Kidney tubule cell (primary cell): Measurements from ENCODE around the gene FAM234B.
A peak's percentile ranks its signal among the peaks of the same experiment; 100 is the strongest.

Experiments
- DNase-seq: peaks from one replicate; pipeline ENCODE4 v3.0.0-alpha.2; 2018; ENCODE audit warnings: low spot score

FAM234B gene

DNA sequence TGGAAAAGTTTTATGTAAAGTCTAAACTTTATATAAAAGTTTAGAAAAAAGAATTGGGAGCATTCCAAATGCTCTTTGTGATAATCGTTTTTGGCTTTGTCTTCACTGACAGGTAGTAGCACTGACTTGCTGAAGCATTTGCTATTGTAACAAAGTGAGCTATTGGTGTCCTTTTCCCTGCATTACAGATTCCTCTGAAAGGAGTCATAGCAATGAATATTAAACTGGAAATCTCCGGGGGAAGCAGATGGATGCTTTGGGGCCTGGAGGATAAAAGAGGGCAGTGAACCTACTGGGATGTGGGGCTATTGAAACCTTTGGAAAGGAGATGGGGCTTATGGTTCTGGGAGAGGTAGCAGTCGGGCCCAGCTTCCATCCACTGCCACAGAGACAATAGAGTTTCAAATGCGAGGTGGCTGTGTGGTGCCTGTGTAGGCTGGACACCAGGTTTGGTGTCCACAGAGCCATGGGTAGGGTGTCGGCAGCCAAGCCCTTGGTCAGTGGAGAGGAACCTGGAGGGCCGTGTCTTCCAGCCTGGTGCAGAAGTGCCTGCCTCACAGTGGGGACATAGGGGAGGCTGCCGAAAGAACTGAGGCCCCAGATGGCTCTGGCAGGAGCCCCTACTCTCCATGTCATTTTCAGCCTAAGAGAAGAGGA, 49.1 kb downstream of the FAM234B start:
- peak; percentile 70 for DNase-seq

DNA sequence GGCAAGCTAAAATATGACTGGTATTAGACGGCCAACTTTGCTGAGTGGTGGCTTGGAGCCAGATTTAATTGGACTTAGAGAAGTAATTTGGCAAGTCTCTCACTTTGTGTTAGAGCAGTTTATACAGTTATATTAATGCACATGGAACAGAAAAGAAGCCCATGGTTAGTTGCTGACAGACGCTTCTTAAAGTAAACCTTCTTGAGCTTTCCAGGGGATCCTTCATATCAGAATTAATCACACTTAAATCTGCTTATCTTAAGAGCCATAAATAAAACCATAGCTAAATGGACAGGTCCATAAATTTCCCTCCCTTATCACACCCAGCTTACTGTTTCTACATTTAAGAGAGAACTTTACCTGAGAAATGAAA, 49.7 kb downstream of the FAM234B start:
- DNase-seq, result no peak

DNA sequence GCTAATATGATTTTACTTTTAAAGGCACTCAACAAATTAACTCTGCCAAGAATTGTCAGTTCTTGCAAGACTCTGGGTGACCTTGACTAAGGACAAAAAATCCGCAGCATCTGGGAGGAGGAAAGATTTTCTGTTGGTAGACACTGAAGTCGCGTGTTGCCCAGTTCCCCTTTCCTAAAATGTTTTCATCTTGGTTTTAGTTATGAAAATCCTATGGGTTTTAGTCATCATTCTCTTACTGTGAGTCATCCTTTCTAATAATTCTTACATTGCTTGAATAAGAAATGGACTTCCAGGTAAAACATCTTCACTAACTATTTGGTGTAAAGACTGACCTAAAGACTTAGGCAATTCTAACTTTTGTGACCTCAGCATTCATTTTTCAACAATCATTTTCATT, 50.2 kb downstream of the FAM234B start:
- peak; percentile 52 for DNase-seq

DNA sequence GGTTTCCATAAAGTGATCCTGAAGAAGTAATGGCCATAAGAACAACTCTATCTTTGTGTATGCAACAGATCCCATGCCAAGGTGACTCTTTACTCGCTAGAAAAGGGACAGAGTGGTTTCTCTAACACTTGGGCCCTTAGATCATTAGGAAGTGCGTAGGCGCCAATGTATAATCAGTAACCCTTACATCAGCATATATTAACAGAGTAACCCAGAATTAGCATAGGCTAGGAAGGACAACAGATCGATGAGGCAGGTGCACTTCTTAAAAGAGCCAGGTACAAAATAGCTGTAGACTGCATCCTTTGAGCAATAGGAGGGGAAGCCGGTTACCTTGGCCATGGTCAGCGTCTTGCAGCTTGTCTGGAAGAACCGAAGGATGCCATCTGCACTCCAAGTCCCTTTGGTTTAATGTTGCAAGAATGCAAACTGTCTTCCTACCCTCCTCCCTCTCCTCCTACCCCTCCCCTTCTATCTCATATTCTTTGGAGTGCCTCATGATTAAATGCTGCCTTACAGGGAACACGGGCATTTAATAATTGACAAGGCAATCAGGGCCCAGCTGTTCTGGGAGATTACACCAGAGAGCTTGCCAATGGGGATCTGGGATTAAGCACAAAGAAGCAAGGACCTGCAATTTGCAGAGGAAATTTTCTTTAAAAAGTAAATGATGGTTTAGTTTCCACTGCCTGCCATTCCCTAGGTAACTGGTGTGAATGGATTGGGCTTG, 51.2 kb downstream of the FAM234B start:
- DNase-seq, result peak; percentile 52

DNA sequence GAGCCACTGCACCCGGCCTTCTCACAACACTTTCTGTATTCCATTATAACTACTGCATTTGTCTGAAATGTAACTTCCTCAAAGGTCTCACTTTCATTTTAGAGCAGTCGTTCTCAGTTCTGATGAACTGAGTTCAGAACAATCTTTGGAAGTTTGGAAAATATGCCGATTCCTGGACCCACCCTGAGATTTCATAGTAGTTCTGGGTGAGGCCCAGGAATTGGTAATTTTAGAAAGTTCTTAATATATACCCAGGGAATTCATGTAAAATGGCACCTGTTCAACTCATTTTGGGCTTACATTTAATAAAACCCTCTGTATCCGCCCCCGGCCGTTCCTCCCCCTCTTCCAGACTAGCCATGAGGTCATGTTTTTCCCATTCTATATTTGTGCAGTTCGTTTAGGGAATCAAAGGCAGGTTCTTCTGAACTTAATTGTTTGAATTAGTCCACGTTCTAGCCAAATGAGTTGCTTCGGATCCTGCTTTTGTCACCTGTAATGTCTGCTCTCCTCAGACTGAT, 53.4 kb downstream of the FAM234B start:
- DNase-seq, result peak; percentile 16

DNA sequence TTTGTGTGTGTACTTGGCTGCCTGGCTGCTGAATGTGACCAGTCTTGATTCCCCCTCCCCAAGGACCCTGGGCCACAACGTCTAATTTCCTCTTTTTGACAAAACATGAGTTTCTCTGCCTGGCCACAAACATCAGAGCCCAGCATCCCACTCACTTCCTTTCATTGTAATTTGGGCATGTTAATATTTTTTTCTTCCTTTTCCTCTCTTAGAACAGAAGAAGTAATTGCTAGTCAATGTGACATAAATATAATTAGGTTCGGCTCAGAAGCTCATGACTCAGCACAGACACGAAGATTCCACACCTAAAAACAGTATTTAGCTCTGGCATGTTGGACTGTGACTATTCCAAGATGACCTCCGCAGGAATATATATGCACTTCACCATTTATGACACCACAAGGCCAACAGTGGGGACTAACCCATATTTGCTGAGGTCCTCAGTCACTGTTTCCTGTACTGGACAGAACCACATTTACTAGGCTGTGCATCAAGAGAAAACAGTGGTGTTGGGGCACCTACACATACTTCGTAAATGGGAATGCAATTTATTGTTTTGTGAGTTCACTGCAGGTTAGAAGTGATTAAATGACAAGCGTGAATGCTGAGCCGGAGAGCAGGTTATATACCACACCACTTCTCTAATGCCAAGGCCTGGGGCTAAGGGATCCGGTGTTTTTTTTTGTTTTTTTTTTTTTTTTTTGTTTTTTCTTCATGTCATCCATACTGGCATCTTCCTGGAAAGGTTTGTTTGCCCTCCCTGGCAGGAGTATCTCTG, 55.1 kb downstream of the FAM234B start:
- peak; percentile 32 for DNase-seq

DNA sequence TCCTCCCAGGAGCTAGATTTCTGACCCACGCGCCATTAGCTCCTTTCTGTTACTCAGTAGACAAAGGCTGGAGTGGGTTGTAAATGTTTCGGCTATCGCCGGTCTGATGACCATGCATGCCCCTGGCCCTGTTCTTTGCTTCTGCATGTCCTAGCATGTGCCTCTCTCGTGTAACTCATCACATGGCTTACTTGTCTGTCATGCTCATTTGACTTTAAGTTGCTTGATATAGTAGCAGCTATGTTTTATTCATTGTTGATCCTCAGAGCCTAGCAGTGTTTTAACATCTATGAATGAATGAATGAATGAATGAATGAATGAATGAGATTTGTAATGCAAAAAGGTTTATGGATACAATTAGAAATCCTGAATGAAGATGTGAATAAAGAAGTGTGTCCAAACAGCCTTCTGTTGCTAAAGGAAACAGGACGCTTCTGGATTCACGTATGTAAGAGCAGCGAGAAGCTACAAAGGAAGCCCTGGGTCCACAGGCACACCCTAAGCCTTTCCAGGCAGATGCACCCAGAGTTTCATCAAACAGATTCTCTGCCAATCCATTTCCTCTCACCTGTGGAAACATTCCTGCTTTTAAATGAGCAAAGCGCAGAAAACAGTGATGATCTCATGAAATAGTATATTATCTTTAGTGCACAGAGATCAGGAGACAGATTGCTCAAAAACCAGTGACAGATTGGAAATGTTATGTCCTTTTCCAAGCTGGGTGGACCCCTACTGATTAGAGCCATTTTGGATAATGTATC, 55.8 kb downstream of the FAM234B start:
- no peak for DNase-seq

DNA sequence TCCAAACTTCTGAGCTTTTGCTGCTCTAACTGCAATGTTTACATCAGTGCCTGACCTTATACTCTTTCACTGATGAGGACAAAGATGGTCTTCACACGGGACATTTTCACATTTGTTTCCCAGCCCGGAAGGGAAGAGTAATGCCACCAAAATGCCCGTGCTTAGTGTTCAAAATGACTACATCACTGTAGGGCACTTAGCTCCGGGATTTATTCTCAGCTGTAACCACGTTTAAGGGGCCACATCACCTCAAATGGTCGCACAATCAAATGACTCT, 56.4 kb downstream of the FAM234B start:
- no peak for DNase-seq

DNA sequence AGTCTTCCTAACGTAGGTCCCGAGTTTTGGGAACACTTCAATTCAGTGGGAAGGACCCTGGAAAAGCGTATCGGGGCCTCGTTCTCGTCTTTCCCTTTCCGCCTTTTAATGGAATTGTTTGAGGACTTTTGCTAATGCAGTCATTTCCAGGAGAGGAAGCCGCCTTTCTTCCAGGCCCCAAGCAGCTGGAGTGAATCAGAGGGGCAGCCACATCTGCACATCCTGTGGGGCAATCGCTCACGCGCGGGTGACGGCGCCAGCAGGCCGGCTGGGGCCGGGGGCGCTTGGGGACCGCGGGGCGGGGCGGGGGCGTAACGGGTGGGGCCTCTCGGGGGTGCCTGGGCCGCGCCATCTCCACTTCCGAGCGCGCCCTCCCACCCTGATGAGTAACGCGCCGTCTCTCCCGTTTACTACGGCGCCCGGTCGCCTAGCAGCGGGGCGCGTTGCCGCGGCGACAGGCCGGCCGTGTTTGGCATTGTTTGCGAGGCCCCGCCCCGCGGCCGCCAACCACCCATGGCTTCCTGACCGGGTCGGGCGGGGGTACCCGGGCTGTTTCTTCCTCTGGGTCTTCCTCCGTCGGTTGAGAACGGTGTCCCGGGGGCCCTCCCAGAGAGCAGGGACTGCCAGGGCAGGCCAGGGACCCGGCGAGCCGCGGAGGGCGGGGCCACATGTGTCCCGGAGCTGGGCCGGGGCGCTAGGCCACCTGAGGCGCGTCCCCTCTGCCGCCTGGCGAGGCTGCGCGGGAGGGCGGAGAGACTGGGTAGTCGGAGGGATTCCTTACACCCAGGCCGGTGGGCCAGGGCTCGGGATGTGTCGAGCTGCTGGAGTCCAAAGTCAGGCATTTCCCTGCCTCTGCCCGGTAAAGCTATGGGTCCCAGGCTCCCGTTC, 56.9 kb downstream of the FAM234B start:
- DNase-seq, result peak; percentile 96

DNA sequence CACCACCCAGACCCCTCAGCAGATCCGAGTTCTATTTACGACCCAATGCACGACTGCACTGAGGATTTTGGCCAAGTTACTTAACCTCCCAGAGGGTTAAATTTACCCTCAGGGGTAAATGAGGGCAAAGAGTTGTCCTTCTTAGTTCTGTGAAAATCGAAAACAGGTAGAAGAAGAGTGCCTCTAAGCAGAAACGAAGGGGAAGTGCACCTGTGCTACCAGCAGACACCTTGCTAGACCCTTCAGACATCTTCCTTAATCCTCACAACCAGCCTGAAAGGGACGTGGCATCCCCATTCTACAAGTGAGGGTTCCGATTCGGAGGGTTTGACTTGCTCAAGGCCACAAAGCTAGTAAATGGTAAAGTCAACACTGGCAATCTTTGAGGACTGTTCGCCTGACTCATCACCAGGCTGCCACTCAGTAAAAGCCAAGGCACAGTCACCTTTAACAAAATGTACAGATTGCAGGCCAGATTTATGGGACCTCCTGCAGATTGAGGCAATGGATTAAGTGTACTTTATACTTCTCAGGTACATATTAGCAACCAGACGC, 57.7 kb downstream of the FAM234B start:
- DNase-seq, result peak; percentile 72

DNA sequence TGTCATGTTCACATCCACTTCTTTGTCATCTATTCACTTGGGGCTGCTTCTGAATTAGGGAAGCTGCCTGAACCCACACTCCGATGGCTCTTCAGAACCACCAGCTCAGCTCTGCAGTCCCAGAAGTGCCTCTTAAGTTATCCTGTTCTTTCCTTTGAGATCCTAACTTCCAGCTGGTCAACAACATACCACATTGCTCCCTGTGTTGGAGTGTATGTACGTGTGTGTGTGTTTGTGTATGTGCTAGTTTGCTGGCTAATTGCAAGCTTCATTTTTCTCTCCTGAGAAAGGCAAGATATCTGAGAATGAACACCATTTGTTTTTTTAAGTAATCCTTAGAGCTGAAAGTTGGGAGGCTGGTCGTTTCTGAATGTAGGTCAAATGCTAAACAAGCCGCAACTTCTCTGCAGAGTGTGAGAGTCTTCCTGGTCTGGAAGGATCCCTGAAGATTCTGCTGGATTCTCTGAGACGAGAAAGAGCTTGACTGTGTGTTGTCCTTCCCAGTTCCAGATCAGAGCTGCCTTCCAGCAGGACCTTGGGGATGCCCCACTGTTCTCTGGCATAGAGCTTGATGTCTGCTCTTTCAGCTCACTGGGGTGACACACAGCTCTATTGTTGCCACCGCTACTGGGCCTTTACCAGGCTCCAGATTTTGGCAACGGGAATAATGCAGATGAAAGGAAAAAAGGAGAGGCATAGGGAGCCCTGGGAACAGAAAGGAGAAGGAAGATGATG, 58.4 kb downstream of the FAM234B start:
- no peak for DNase-seq

DNA sequence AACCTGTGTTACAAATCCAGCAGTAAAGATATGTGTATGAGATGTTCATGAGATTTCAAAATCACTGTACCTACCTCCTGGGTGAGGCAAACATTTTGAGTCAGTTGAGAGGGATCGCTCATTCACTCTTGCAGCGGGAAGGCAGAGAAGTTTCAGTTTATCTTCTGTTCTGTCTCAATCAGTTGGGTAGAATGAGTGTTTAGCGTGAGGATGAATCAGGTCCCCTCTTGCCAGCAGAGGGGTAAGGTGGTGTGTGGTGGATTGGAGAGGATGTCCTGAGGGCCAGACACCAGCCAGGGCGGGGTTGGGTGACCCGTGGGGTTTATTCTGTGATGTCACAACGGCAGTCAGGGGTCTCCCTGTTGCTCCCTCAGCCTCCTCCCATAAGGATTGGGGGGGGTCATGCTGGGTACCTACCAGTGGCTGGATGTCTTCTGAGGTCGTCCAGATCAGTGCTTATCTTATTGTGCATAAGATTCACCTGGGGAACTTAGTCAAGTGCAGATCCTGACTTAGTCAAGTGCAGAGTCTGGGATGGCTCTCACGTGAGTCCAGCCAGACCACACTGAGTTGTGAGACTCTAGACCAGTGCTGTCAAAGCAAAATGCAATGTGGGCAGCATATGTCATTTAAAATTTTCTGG, 59.3 kb downstream of the FAM234B start, which contains the start of gene GSG1:
Gene GSG1, minus strand, starts transcription at position 277 of the 643 bp plus-strand sequence. Its CDS starts 155 bp downstream, at position 122.
- DNase-seq, result no peak

DNA sequence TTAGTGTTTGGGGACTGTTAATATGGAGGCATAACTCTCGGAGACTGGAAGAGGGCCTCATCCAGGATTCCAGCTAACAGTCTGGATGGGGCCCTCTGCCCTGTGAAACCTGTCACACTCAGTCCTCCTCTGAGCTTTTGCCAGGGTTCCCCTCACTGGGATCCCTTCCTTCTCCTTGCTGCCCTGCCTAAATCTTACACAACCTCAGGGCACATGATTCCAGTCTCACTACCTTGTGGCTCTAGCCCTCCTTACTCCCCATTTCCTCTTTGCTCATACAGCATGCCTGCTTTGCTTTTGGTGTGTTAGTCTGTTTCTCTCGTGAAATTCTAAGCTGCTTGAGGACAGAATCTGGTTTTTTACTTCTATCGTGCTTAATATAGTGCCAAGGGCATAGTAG, 60.2 kb downstream of the FAM234B start:
- DNase-seq, result no peak

DNA sequence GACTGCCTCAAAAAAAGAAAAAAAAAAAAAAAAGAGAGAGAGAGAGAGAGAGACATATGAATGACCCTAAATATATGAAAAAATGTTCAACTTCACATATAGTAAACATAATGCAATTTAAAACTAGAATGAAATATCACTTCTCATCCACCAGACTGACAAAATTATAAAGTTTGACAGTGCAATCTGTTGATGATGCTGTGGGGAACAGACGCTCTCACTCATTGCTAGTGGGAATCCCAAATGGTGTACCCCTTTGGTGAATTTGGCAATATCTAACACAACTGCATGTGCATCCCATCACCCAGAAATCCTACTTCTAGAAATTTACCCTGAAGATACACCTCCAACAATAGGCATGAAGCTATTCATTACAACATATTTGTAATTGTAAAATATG, 61.6 kb downstream of the FAM234B start:
- no peak for DNase-seq

DNA sequence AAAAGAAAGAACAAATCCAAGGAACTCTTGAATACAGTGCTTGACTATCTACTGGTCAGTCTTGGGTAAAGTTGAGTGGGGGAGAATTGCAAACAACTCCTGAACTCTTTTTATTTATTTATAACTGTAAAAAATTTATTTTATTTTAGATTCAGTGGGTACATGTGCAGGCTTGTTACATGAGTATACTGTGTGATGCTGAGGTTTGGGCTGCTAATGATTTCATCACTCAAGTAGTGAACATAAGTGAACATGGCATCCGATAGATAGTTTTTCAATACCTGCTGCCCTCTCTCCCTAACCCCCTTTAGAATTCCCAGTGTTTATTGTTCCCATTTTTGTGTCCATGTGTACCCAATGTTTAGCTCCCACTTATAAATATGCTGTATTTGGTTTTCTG, 62.5 kb downstream of the FAM234B start:
- no peak for DNase-seq

DNA sequence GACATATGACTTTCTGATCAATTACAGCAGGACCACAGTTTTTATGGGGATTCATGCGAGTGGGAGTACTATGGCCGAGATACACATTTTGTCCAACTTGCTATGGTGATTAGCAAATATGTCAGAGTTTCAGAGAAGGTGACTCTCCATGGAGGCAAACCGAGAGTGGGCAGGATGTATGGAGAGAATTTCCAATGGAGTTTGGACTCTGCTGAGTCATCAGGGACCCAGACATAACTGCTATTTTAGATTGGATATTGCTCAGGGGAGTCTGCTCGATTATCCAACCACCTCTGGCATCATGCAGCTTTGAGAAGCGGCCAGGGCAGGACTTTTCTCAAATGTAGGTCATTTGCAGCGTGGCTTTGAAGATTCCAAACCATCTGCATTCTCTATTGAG, 68.8 kb downstream of the FAM234B start:
- DNase-seq, result no peak

DNA sequence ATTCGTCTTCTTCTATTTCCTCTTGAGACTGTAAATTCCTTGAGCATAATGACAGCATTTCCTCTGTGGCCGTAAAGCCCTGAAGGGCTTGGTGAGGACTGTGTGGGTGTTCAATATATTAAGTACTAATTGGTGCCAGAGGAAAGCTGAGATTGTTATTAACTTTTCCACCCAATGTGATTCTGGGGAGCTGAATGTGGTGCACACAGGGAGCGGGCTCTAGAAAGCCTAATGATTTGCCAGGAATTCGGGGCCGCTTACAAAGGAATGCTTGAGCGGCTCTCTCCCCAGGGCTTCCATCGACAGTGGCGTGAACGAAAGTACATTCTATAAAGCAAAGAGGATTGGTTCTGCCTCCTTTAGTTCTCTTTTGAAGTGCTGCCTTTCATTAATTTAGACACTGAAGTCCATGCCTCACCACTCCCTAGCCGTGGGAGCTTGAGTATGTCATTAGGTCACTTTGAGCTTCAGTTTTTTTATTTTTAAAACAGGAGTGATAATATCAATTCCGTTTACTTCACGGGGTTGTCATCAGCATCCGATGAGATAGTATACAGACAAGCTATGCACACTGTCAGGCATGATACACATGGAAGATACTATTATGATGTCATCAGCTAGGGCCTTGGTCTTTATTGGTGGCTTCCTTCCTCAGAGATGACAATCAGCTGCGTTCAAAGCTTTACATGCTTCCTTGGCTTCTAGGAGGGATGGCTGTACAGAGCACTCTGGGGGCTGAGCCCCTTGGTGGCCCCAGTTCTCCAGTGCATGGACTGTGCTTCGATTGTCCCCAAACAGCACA, 70.3 kb downstream of the FAM234B start:
- DNase-seq, result peak; percentile 59

DNA sequence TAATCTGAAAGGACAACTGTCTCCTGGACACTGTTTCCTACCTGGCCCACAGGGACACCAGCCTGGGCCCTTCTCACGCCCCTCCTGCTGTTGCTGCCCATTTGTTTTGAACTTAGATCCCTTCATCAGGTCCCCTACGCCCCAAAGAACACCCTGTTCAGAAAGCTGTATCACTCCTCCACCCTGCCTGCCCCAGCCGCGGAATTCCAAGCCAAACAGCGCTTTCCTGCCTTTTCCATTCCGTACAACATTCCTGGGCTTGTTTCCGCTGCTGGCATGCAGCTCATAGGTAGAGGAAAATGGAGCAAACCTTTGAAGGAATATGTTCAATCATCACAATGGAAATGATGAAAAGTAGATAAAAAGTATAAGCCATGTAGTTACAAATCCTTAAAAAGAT, 72.1 kb downstream of the FAM234B start:
- peak; percentile 23 for DNase-seq

DNA sequence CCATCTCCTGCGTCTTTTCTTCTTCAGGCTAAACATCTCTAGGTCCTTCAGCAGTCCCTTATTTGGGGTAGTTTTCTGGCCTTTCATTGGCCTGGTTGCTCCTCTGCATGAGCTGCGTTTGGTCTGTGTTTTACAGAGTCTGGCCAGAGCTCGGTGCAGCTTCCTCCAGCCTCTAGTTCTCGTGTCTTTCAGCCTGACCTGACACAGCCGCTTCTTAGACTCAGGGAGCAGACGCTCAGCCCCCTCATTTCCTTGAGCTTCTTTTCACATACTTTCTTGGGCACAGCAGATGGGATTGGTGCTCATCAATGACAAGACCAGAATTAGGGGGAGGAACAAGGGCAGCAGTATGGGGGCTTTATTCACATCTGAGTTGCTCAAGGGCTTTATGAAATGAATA, 72.8 kb downstream of the FAM234B start:
- DNase-seq, result no peak
